TTC549 (cell line): Measurements from ENCODE around the gene GNAO1.

Source experiments
- FAIRE-seq: peaks from 2 replicates; lab custom pipeline; 2012; peaks lifted over from hg19 to GRCh38; lab: Jason Lieb, UNC

Gene GNAO1

GRCh38 chr16:56294579-56294978 lies 103.3 kb downstream of the GNAO1 start:
- no peak for FAIRE-seq

GRCh38 chr16:56295059-56295665 lies 103.9 kb downstream of the GNAO1 start:
- FAIRE-seq = no peak

GRCh38 chr16:56295739-56296527 lies 104.6 kb downstream of the GNAO1 start:
- no peak for FAIRE-seq

- FAIRE-seq = no peak
Observed at GRCh38 chr16:56297684-56298083, 106.4 kb downstream of the GNAO1 start.

- FAIRE-seq = no peak
Observed at GRCh38 chr16:56298116-56298515, 106.8 kb downstream of the GNAO1 start.

GRCh38 chr16:56298948-56299596 lies 107.8 kb downstream of the GNAO1 start:
- no peak for FAIRE-seq

- FAIRE-seq = no peak
Observed at GRCh38 chr16:56300242-56300623, 108.9 kb downstream of the GNAO1 start.

- FAIRE-seq = no peak
Observed at GRCh38 chr16:56300891-56301850, 109.9 kb downstream of the GNAO1 start.

GRCh38 chr16:56302506-56302905 lies 111.2 kb downstream of the GNAO1 start:
- FAIRE-seq = no peak

GRCh38 chr16:56303066-56303715 lies 111.9 kb downstream of the GNAO1 start:
- FAIRE-seq = no peak

GRCh38 chr16:56303880-56304279 lies 112.6 kb downstream of the GNAO1 start:
- no peak for FAIRE-seq

GRCh38 chr16:56305956-56306565 lies 114.8 kb downstream of the GNAO1 start:
- FAIRE-seq = no peak

- FAIRE-seq = no peak
Observed at GRCh38 chr16:56306690-56307533, 115.6 kb downstream of the GNAO1 start.

GRCh38 chr16:56307534-56307873 lies 116.2 kb downstream of the GNAO1 start:
- no peak for FAIRE-seq

- no peak for FAIRE-seq
Observed at GRCh38 chr16:56309008-56309407, 117.7 kb downstream of the GNAO1 start.

GRCh38 chr16:56310690-56311089 lies 119.4 kb downstream of the GNAO1 start:
- FAIRE-seq = no peak

GRCh38 chr16:56311208-56312027 lies 120.1 kb downstream of the GNAO1 start:
- no peak for FAIRE-seq

- FAIRE-seq = no peak
Observed at GRCh38 chr16:56312028-56312300, 120.7 kb downstream of the GNAO1 start.

GRCh38 chr16:56312556-56312955 lies 121.3 kb downstream of the GNAO1 start:
- no peak for FAIRE-seq
